Left ventricle myocardium inferior (tissue), 1 donor: ENCODE results near the gene RAB4B. TPM values are rescaled to one million over a fixed set of nuclear protein-coding genes. Genes with fewer than 3 reads are reported as not detected.
"Not testable (repeated sequence)": the region's sequence is repeated elsewhere in the genome, so short reads cannot be mapped to it uniquely, and the experiment has no call there.

Source experiments
- DNase-seq: peaks from one replicate; pipeline ENCODE4 v3.0.0-alpha.2; 2020
- H3K27ac ChIP-seq: fragments of 200-600 bp; replicated peaks from 2 replicates; pipeline ENCODE4 v1.8.0; 2021
- H3K27me3 ChIP-seq: fragments of 200-600 bp; 2 replicates; pipeline ENCODE4 v1.8.0; 2021; ENCODE audit warnings: low read depth
- H3K36me3 ChIP-seq: fragments of 200-600 bp; 2 replicates; pipeline ENCODE4 v1.8.0; 2021
- H3K4me1 ChIP-seq: fragments of 200-600 bp; 2 replicates; pipeline ENCODE4 v1.8.0; 2021
- H3K4me3 ChIP-seq: fragments of 200-600 bp; 2 replicates; pipeline ENCODE4 v1.8.0; 2021; ENCODE audit warnings: mild to moderate bottlenecking, moderate library complexity
- H3K9me3 ChIP-seq: fragments of 200-600 bp; replicated peaks from 2 replicates; pipeline ENCODE4 v1.8.0; 2021
- intact Hi-C: fragments of 100-400 bp; cut with micrococcal nuclease; formaldehyde crosslinking; loops from one replicate; pipeline ENCODE4 v1.11.0; 2022
- total RNA-seq: library from RNA; stranded (reverse); fragmentation: NEBNext Ultra II Directional; extraction: Animal tissue kit (Norgen Biotek cat#: 25700); gene quantifications from one replicate; pipeline ENCODE4 v1.2.1, GENCODE V29; 2021
- TF ChIP-seq, protein P1 (sequence below): fragments of 200-600 bp; IDR thresholded peaks from 2 replicates; pipeline ENCODE4 v1.8.0; 2021; ENCODE audit warnings: antibody characterized with exemption, mild to moderate bottlenecking, borderline replicate concordance
- donor health status: DM: no; HTN: yes; CAD: no; lungs with severe emphysema.

Gene RAB4B
- total RNA-seq, 1 donor from 2014 or later: 13.5 TPM

- no peak for DNase-seq
- Histone ChIP-seq H3K27me3 (no peaks in the 10 kb centered on the region), H3K27ac (no peak overlapping the region), H3K4me3 (no peak overlapping the region), H3K36me3 (peaks cover 90% of the 10 kb centered on the region), H3K9me3 (no peaks in the 10 kb centered on the region), H3K4me1 (peaks cover 19% of the 10 kb centered on the region)
- intact Hi-C loops: no loop called here
- TF ChIP-seq, protein P1, sequence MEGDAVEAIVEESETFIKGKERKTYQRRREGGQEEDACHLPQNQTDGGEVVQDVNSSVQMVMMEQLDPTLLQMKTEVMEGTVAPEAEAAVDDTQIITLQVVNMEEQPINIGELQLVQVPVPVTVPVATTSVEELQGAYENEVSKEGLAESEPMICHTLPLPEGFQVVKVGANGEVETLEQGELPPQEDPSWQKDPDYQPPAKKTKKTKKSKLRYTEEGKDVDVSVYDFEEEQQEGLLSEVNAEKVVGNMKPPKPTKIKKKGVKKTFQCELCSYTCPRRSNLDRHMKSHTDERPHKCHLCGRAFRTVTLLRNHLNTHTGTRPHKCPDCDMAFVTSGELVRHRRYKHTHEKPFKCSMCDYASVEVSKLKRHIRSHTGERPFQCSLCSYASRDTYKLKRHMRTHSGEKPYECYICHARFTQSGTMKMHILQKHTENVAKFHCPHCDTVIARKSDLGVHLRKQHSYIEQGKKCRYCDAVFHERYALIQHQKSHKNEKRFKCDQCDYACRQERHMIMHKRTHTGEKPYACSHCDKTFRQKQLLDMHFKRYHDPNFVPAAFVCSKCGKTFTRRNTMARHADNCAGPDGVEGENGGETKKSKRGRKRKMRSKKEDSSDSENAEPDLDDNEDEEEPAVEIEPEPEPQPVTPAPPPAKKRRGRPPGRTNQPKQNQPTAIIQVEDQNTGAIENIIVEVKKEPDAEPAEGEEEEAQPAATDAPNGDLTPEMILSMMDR: no peak
Measured at GRCh38 chr19:40759352-40759751, 18.7 kb upstream of the RAB4B start.

GRCh38 chr19:40762754-40763470, 15.1 kb upstream of the RAB4B start:
- Histone ChIP-seq H3K36me3 (peaks cover 82% of the 10 kb centered on the region), H3K4me1 (no peaks in the 10 kb centered on the region), H3K9me3 (no peaks in the 10 kb centered on the region), H3K27ac (no peak overlapping the region), H3K4me3 (no peak overlapping the region), H3K27me3 (no peaks in the 10 kb centered on the region)
- TF ChIP-seq, protein P1: no peak
- DNase-seq: no peak
- intact Hi-C loops: no loop called here

DNA sequence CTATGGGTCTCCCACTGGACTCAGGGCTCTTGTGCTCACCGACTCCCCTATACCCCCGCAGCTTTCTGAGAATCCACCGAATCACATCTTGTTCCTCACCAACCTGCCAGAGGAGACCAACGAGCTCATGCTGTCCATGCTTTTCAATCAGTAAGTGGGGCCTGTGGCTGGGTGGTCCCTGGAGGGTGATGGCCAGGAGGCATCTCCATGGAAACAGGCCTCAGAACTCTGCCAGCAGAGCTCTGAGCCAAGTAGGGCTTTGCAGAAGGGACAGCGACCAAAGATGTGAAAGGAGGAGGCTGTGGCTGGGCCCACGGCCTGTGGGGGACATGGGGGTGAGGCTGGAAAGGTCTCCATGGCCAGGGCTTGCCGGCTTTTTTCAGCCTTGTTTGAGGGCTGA, 14.5 kb upstream of the RAB4B start:
- Histone ChIP-seq H3K27me3 (no peaks in the 10 kb centered on the region), H3K27ac (no peak overlapping the region), H3K36me3 (peaks cover 76% of the 10 kb centered on the region), H3K4me3 (no peak overlapping the region), H3K9me3 (no peaks in the 10 kb centered on the region), H3K4me1 (no peaks in the 10 kb centered on the region)
- no peak for DNase-seq
- TF ChIP-seq, protein P1: no peak
- intact Hi-C loops: no loop called here

GRCh38 chr19:40763963-40764362, 14.1 kb upstream of the RAB4B start:
- Histone ChIP-seq H3K27me3 (no peaks in the 10 kb centered on the region), H3K4me3 (no peak overlapping the region), H3K4me1 (no peaks in the 10 kb centered on the region), H3K36me3 (peaks cover 71% of the 10 kb centered on the region), H3K9me3 (no peaks in the 10 kb centered on the region), H3K27ac (no peak overlapping the region)
- intact Hi-C loops: no loop called here
- TF ChIP-seq, protein P1: no peak
- no peak for DNase-seq

DNA sequence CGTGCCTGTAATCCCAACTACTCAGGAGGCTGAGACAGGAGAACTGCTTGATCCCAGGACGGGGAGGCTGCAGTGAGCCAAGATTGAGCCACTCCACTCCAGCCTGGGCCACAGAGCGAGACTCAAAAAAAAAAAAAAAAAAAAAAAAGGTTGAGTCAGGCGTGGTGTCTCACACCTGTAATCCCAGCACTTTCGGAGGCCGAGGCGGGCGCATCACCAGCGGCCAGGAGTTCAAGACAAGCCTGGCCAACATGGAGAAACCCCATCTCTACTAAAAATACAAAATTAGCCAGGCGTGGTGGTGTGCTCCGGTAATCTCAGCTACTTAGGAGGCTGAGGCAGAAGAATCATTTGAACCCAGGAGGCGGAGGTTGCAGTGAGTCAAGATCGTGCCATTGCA, 11.7 kb upstream of the RAB4B start:
- H3K27ac ChIP-seq, H3K4me1 ChIP-seq, H3K9me3 ChIP-seq, H3K27me3 ChIP-seq, H3K4me3 ChIP-seq, intact Hi-C loops, DNase-seq: not testable (repeated sequence)
- H3K36me3 ChIP-seq: peaks cover 49% of the 10 kb centered on the region

DNA sequence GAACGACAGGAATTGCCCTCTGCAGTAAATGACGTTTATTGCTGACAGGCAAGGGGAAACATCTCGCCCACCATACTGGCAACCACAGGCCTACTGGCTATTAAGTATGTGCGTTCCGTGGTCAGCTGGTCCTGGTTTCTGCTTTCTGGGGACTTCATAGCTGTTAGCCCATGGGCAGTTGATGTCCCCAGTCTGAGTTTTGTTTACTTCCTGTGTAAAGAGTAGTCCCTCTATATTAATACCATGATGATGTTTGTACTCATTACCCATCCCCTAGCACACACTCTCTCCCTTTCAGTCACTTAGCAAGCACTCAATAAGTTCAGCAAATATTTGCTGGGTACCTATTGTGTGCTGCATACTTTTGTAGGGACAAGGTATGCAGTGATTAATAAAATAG, 9.2 kb upstream of the RAB4B start:
- TF ChIP-seq, protein P1: no peak
- H3K27me3 ChIP-seq: no peaks in the 10 kb centered on the region
- H3K27ac ChIP-seq: no peak overlapping the region
- no peaks in the 10 kb centered on the region for H3K4me1 ChIP-seq
- no peak for DNase-seq
- intact Hi-C loops: no loop called here
- H3K4me3 ChIP-seq: no peak overlapping the region
- H3K36me3 ChIP-seq: peaks cover 24% of the 10 kb centered on the region
- H3K9me3 ChIP-seq: no peaks in the 10 kb centered on the region

- H3K4me3 ChIP-seq, H3K4me1 ChIP-seq, intact Hi-C loops, DNase-seq, H3K9me3 ChIP-seq, H3K27me3 ChIP-seq, H3K27ac ChIP-seq, H3K36me3 ChIP-seq: not testable (repeated sequence)
Measured at GRCh38 chr19:40771101-40771862, 6.8 kb upstream of the RAB4B start.
